D721Med (cell line): ENCODE data around the gene NBEA.

Experiments
- DNase-seq: peaks from one replicate; pipeline ENCODE4 v3.0.0; 2011; ENCODE audit warnings: low spot score; ENCODE audit not compliant: insufficient read length
- FAIRE-seq: peaks from 2 replicates; lab custom pipeline; 2011; peaks lifted over from hg19 to GRCh38; lab: Jason Lieb, UNC
- TF ChIP-seq, protein P1 (sequence below): IDR thresholded peaks from 2 replicates; pipeline ENCODE4 v1.5.1; 2012; ENCODE audit warnings: mild to moderate bottlenecking, control low read depth; ENCODE audit not compliant: insufficient read depth; ENCODE audit errors: missing control alignments

The NBEA gene

GRCh38 chr13:35279500-35279899 is 337.4 kb downstream of the NBEA start:
- no peak for FAIRE-seq
- TF ChIP-seq, protein P1, sequence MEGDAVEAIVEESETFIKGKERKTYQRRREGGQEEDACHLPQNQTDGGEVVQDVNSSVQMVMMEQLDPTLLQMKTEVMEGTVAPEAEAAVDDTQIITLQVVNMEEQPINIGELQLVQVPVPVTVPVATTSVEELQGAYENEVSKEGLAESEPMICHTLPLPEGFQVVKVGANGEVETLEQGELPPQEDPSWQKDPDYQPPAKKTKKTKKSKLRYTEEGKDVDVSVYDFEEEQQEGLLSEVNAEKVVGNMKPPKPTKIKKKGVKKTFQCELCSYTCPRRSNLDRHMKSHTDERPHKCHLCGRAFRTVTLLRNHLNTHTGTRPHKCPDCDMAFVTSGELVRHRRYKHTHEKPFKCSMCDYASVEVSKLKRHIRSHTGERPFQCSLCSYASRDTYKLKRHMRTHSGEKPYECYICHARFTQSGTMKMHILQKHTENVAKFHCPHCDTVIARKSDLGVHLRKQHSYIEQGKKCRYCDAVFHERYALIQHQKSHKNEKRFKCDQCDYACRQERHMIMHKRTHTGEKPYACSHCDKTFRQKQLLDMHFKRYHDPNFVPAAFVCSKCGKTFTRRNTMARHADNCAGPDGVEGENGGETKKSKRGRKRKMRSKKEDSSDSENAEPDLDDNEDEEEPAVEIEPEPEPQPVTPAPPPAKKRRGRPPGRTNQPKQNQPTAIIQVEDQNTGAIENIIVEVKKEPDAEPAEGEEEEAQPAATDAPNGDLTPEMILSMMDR: no peak
- DNase-seq: no peak

DNA sequence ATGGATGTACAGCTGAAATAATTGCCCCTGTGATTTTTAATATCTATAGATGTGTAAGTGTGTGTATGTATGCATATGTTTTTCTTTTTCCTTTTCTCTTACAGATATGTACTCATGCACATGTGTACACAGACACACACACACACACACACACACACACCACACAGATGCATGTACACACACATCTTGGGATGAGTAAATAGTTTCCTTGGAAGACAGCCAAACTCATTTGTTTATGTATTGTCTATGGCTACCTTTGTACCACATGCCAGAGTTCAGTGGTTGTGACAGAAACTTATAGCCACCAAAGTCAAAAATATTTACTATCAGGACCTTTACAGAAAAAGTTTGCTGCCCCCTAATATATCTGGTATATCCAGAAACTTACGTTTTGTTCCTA is 341.8 kb downstream of the NBEA start:
- TF ChIP-seq, protein P1: no peak
- DNase-seq (no peak), FAIRE-seq (no peak)

- FAIRE-seq (no peak), DNase-seq (no peak)
- TF ChIP-seq, protein P1: no peak
Measured at GRCh38 chr13:35285677-35286076, 343.6 kb downstream of the NBEA start.

- DNase-seq (no peak), FAIRE-seq (no peak)
- TF ChIP-seq, protein P1: no peak
Measured at GRCh38 chr13:35292329-35292728, 350.3 kb downstream of the NBEA start.

GRCh38 chr13:35293579-35294226 is 351.6 kb downstream of the NBEA start:
- FAIRE-seq (no peak), DNase-seq (no peak)
- TF ChIP-seq, protein P1: no peak

- peak; percentile 99 for FAIRE-seq
- TF ChIP-seq, protein P1: no peak
- no peak for DNase-seq
Measured at GRCh38 chr13:35309706-35310105, 367.6 kb downstream of the NBEA start.

DNA sequence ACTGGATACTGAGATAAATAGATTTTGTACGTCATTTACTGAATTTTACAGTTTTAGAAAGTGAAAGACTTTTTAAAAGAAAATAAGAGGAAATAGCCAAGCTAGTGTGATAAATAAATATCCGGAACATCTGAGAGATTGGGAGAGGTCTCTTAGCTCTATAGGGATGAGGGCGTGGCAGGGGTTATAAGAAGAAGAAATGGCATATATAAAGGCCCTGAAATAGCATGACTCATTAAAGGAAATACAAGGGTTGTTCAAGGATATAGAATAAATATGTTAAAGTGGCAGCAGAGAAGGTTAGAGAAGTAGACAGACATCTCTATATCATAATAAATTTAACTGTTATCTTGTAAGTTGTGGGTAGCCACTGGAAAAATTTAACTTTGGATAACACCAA is 390.1 kb downstream of the NBEA start:
- TF ChIP-seq, protein P1: no peak
- DNase-seq (no peak), FAIRE-seq (no peak)
